NT2/D1 (cell line): ENCODE measurements around the gene DIRAS2.

ENCODE experiments used
- DNase-seq: peaks from one replicate; pipeline ENCODE4 v3.0.0-alpha.2; 2011; ENCODE audit warnings: low read depth, low spot score
- H3K27me3 ChIP-seq: 2 replicates; pipeline ENCODE4 v1.6.0; 2011; ENCODE audit warnings: mild to moderate bottlenecking; ENCODE audit not compliant: insufficient read length, insufficient read depth
- H3K36me3 ChIP-seq: 2 replicates; pipeline ENCODE4 v1.6.1; 2011; ENCODE audit warnings: mild to moderate bottlenecking, low read length, mixed read lengths; ENCODE audit not compliant: insufficient read depth, insufficient read length
- H3K4me1 ChIP-seq: 2 replicates; pipeline ENCODE4 v1.5.1; 2011; ENCODE audit not compliant: insufficient read depth, insufficient read length
- H3K4me3 ChIP-seq: 2 replicates; pipeline ENCODE4 v1.5.1; 2011; ENCODE audit warnings: low read depth; ENCODE audit not compliant: insufficient read length
- H3K9ac ChIP-seq: 2 replicates; pipeline ENCODE4 v1.6.0; 2011; ENCODE audit warnings: low read depth; ENCODE audit not compliant: insufficient read length
- H3K9me3 ChIP-seq: 2 replicates; pipeline ENCODE4 v1.5.1; 2011; ENCODE audit warnings: mild to moderate bottlenecking, low read length; ENCODE audit not compliant: insufficient read depth
- SUZ12 ChIP-seq: IDR thresholded peaks from 2 replicates; pipeline ENCODE4 v1.6.1; 2011; ENCODE audit not compliant: insufficient read length, insufficient read depth; ENCODE audit errors: extremely low read depth
- YY1 ChIP-seq: IDR thresholded peaks from 2 replicates; pipeline ENCODE4 v1.6.1; 2011; ENCODE audit not compliant: insufficient read length, insufficient read depth
- ZNF274 ChIP-seq: IDR thresholded peaks from 2 replicates; pipeline ENCODE4 v1.6.1; 2011; ENCODE audit warnings: mild to moderate bottlenecking, low read depth, low read length

The DIRAS2 gene

DNA sequence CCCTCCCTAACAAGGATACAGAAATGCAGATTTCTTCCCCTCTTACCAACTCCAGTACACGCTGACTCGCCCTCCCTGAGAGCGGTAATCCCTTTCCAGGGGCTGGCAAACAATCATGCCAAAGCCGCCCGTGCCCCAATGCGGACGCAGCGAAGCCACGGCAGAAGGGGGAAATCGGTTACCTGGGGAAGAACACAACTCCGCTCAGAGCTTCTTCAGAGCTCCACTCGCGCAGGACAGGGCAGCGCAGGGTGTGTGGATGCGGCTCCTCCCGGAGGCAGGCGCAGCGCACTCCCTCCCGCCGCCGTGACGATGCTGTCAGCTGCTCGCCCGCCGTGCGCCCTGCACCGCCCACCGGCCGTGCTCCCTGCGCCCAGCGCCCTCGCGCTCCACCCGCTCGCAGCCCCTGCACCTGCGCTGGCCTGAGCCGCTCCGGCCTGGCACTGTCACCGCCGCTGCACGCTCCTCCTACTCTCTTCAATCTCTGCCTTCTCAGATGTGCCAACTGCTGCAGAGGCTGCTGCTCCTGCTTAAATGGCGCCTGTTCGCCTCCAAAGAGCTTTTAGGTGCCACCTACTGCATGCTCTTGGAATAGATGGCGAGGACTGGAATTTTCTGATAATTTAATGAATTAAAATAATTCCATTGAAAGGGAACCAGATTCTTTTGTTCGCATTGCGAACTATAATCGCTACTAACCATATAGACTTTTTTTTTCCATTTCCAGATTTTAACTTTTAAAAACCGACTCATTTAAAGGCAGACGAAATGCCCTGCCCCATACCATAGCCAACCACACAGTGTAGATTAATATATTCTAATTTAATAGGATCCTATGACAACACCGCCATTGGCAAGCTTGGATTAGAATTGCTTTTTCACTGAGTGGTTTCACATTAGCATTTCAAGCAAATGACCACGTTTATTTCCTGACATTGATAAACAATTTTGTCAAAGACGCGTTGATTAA, at the start of gene DIRAS2:
DIRAS2 (minus strand) TSS at position 255 of the 970 bp plus-strand sequence. CDS start 28,997 bp downstream, outside the sequence.
- TF ChIP-seq ZNF274 (no peak), SUZ12 (no peak), YY1 (no peak)
- H3K36me3 ChIP-seq: no peaks in the 10 kb centered on the region
- peak; percentile 30 for DNase-seq
- no peaks in the 10 kb centered on the region for H3K9me3 ChIP-seq
- peak within 1 kb of the TSS; percentile 61 for H3K9ac ChIP-seq
- peaks cover 40% of the 10 kb centered on the region for H3K27me3 ChIP-seq
- H3K4me3 ChIP-seq: peak within 1 kb of the TSS; percentile 54
- H3K4me1 ChIP-seq: no peaks in the 10 kb centered on the region

DNA sequence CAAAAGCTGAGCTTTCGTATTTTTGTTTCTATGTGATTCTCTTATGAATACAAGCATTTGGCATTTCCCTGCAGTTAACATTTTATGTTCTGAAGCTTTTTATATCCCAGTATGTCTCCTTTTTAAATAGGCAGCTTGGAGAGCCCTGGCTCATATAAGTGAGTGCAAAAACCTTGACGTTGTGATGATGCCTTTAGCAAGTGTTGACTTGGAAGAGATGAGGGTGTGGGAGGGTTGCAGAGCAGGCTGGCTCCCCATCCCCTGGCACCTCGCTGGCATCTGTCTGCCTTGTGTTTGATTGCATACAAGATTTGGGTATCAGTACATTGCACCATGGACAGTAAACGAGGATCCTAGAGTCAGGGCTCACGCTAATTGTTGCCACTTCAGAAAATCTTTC, 42.1 kb upstream of the DIRAS2 start:
- no peak for DNase-seq
- Histone ChIP-seq H3K4me1 (no peaks in the 10 kb centered on the region), H3K9me3 (peaks cover 9% of the 10 kb centered on the region), H3K4me3 (no peak overlapping the region), H3K27me3 (no peaks in the 10 kb centered on the region), H3K36me3 (no peaks in the 10 kb centered on the region), H3K9ac (no peak overlapping the region)
- TF ChIP-seq YY1 (no peak), SUZ12 (no peak), ZNF274 (no peak)

GRCh38 chr9:90684106-90684505, 41.5 kb upstream of the DIRAS2 start:
- DNase-seq: no peak
- no peaks in the 10 kb centered on the region for H3K36me3 ChIP-seq
- peaks cover 9% of the 10 kb centered on the region for H3K9me3 ChIP-seq
- TF ChIP-seq YY1 (no peak), SUZ12 (no peak), ZNF274 (no peak)
- H3K4me1 ChIP-seq: no peaks in the 10 kb centered on the region
- H3K27me3 ChIP-seq: no peaks in the 10 kb centered on the region
- H3K4me3 ChIP-seq: no peak overlapping the region
- no peak overlapping the region for H3K9ac ChIP-seq

GRCh38 chr9:90680534-90680933, 37.9 kb upstream of the DIRAS2 start:
- H3K27me3 ChIP-seq: no peaks in the 10 kb centered on the region
- H3K4me1 ChIP-seq: no peaks in the 10 kb centered on the region
- no peak overlapping the region for H3K9ac ChIP-seq
- no peaks in the 10 kb centered on the region for H3K9me3 ChIP-seq
- no peak for DNase-seq
- no peaks in the 10 kb centered on the region for H3K36me3 ChIP-seq
- H3K4me3 ChIP-seq: no peak overlapping the region
- no peak for TF ChIP-seq SUZ12

GRCh38 chr9:90665072-90665471, 22.4 kb upstream of the DIRAS2 start:
- Histone ChIP-seq H3K27me3 (no peaks in the 10 kb centered on the region), H3K4me3 (no peak overlapping the region), H3K36me3 (no peaks in the 10 kb centered on the region), H3K9ac (no peak overlapping the region), H3K9me3 (peaks cover 5% of the 10 kb centered on the region; the same call in 1 of the 2 replicates), H3K4me1 (no peaks in the 10 kb centered on the region)
- no peak for DNase-seq
- TF ChIP-seq SUZ12 (no peak), ZNF274 (no peak), YY1 (no peak)

GRCh38 chr9:90659650-90660364, 17.2 kb upstream of the DIRAS2 start:
- DNase-seq: no peak
- Histone ChIP-seq H3K4me1 (no peaks in the 10 kb centered on the region), H3K36me3 (no peaks in the 10 kb centered on the region), H3K27me3 (no peaks in the 10 kb centered on the region), H3K9me3 (no peaks in the 10 kb centered on the region), H3K4me3 (no peak overlapping the region), H3K9ac (no peak overlapping the region)
- TF ChIP-seq YY1 (no peak), SUZ12 (no peak)

- Histone ChIP-seq H3K4me3 (no peak overlapping the region), H3K4me1 (no peaks in the 10 kb centered on the region), H3K36me3 (no peaks in the 10 kb centered on the region), H3K9me3 (no peaks in the 10 kb centered on the region), H3K9ac (no peak overlapping the region), H3K27me3 (no peaks in the 10 kb centered on the region)
- no peak for DNase-seq
- TF ChIP-seq ZNF274 (no peak), YY1 (no peak), SUZ12 (no peak)
These were observed 16.2 kb upstream of the DIRAS2 start for GRCh38 chr9:90658783-90659182.
